Ectodermal cell (in vitro differentiated cells): Measurements from ENCODE around the gene CALB2.
A peak's percentile ranks its signal among the peaks of the same experiment; 100 is the strongest.

Experiments
- H3K27ac ChIP-seq: 2 replicates; pipeline ENCODE4 v1.7.0; 2013; ENCODE audit warnings: mild to moderate bottlenecking, low read depth, low read length; ENCODE audit not compliant: insufficient read depth, poor library complexity, severe bottlenecking
- H3K27me3 ChIP-seq: 2 replicates; pipeline ENCODE4 v1.7.0; 2013; ENCODE audit warnings: mild to moderate bottlenecking, low read length; ENCODE audit not compliant: insufficient read depth, control insufficient read depth, poor library complexity, severe bottlenecking
- H3K36me3 ChIP-seq: one replicate; pipeline ENCODE4 v1.7.0; 2013; ENCODE audit warnings: low read length; ENCODE audit not compliant: control insufficient read depth, insufficient read depth
- H3K4me1 ChIP-seq: one replicate; pipeline ENCODE4 v1.7.0; 2013; ENCODE audit warnings: low read length; ENCODE audit not compliant: control insufficient read depth, insufficient read depth
- H3K4me3 ChIP-seq: 2 replicates; pipeline ENCODE4 v1.7.0; 2013; ENCODE audit warnings: low read depth, low read length, control low read depth; ENCODE audit not compliant: insufficient read depth
- H3K9me3 ChIP-seq: 2 replicates; pipeline ENCODE4 v1.7.0; 2013; ENCODE audit warnings: mild to moderate bottlenecking, low read length, moderate library complexity; ENCODE audit not compliant: control insufficient read depth
- WGBS, 2 experiments: methylation state at CpG; one replicate each; pipeline ENCODE4 v1.1.7; 2013; ENCODE audit warnings: missing lambda C conversion rate in 2 of 2; 5-methylcytosine and 5-hydroxymethylcytosine counted together

Gene CALB2

DNA sequence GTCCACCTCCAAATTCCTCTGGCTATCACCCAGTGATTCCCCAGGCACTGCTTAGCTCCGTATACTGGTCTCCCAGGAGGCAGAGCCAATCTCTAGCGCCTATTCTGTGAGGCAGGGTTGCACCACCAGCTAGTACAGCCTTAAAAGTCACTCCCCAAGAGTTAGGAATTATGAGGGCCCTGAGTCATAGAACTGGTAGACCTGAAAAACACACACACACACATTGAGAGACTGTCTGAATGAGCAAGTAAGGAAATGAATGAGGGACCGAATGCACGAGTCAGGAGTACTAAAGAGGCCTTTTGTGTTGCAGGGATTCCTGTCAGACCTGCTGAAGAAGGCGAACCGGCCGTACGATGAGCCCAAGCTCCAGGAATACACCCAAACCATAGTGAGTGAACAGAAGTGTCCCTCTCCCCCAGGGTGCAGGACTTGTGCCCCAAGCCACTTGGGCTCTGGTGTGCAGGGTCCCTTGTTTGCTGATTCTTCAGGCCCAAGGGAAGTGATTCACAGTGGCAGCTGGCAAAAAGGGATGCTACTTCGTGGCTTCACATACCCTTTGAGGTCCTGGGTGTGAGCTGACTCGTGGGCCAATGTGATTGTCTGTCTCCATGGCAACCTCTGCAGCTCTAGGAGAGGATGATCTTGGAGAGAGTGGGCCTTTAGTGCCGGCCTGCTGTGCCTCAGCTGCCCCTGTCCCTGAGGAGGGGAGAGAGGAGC lies 24.7 kb downstream of the CALB2 start:
- WGBS, 2 experiments = 75 to 79% methylated on average over 11 of the region's 11 CpGs
- peak overlapping the region; percentile 17 for H3K27ac ChIP-seq
- H3K36me3 ChIP-seq = no peaks in the 10 kb centered on the region
- no peaks in the 10 kb centered on the region for H3K27me3 ChIP-seq
- no peaks in the 10 kb centered on the region for H3K9me3 ChIP-seq
- peaks cover 16% of the 10 kb centered on the region for H3K4me1 ChIP-seq
- H3K4me3 ChIP-seq = no peak overlapping the region

DNA sequence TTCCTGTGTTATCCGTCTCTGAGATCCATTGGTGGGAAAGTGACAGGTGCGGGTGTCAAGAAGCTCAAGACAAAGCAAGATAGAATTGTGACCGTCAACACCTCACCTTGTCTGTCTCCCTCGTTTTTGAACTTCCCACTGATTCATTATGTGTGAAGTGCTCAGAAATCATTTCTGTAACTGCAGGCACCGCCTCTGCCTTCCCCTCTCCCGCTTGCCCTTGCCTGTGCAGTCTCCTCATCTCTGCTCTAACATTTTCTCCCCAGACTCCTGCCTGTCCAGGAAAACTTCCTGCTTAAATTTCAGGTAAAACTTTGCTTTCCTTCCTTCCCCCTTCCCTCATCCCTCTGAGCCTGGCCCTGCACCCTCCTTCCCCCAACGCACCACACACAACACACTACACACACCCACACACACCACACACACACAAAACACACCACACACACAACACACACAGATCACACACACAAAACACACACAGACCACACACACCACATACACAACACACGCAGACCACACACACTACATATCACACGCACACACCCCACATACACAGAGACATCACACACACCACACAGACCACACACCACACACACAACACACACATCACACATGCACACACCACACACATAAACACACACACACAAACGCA lies 25.7 kb downstream of the CALB2 start:
- no peaks in the 10 kb centered on the region for H3K36me3 ChIP-seq
- no peaks in the 10 kb centered on the region for H3K27me3 ChIP-seq
- H3K9me3 ChIP-seq = no peaks in the 10 kb centered on the region
- H3K4me1 ChIP-seq = peaks cover 16% of the 10 kb centered on the region
- no peak overlapping the region for H3K4me3 ChIP-seq
- WGBS, 2 experiments = 84 to 88% methylated on average over 10 of the region's 10 CpGs
- H3K27ac ChIP-seq = no peak overlapping the region

DNA sequence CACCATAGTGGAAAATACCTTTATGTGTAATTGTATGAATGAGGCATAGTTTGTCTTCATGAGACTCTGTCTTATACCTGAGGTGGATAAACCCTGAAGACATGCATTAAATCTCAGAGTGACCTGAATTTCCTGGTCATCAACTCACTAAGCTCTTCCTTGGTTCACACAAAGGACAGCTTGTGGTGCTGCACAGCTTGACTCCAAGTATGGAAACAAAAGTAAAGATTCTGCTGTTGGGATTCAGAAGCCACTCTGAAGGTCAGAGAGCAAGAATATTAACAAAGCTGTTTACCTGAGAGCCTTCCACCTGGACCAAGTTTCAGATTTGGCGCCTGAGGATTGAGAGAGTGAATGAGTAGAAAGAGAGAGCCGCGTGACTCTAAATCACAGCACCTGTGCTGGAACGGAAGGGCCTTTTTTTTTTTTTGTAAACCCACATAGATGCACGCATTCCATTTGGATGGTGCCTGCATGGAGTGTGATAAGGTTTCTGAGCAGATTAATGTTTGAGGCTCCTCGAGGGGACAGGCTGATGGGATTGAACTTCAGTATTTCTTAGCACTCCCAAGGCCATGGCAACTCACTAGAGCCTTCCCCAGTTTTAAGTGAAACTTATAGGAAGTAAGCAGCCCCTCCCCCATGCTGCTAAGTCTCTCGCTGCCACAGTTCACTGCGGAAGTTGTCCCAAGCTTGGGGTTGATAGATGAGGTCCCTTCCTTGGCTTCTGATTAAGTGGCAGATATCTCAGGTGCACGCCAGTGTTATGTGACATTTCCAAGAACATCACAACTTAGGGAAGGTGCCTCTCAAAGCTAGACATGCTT lies 28.7 kb downstream of the CALB2 start:
- no peak overlapping the region for H3K4me3 ChIP-seq

DNA sequence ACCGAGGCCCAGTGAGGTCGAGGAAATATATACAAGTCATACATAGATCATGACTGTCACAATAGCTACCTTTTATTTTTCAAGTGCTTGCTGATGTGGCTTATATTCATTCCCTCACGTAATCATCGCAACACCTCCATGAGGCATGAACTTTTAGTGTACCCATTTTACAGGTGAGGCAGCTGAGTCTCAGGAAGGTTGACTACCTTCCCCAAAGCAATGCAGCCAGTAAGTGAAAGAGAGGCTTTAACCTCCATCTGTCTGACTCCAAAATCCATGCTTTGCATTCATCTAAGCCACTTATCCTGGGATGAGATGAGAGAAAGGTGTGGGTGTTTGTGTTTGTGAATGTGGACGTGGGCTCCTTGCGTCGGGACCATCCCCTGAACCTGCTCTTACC lies 30.8 kb downstream of the CALB2 start:
- Histone ChIP-seq H3K9me3 (no peaks in the 10 kb centered on the region), H3K36me3 (no peaks in the 10 kb centered on the region), H3K27me3 (no peaks in the 10 kb centered on the region), H3K4me1 (peaks cover 16% of the 10 kb centered on the region), H3K27ac (no peak overlapping the region), H3K4me3 (no peak overlapping the region)
- WGBS, 2 experiments = 85% methylated on average over 7 of the region's 7 CpGs

More for the DNA sequence above, 28.7 kb downstream of the CALB2 start:
- H3K27ac ChIP-seq = no peak overlapping the region
- no peaks in the 10 kb centered on the region for H3K9me3 ChIP-seq
- no peaks in the 10 kb centered on the region for H3K36me3 ChIP-seq
- no peaks in the 10 kb centered on the region for H3K27me3 ChIP-seq
- 30 to 37% methylated on average over 9 of the region's 9 CpGs for WGBS, 2 experiments
- H3K4me1 ChIP-seq = peaks cover 16% of the 10 kb centered on the region

DNA sequence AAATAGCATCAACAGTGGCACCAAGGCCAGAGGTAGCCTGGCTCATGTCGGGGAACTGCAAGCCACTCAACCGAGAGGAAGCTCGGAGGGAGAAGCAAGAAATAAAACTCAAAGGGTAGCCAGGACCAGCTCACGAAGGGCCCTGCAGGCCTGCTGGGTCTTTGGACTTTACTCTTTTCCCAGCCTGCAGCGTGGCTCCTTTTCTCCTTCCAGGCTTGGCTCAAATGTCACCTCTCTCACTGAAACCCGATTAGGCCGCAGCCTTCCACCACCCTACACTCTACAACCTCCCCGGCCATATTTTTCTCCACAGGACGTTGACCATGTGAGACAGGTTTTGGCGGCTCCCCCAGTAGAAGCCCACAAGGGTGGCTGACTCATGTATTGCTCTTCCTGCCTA lies 38.1 kb downstream of the CALB2 start:
- H3K9me3 ChIP-seq = no peaks in the 10 kb centered on the region
- WGBS, 2 experiments = 84 to 86% methylated on average over 10 of the region's 10 CpGs
- no peaks in the 10 kb centered on the region for H3K27me3 ChIP-seq
- no peaks in the 10 kb centered on the region for H3K4me1 ChIP-seq
- H3K36me3 ChIP-seq = no peaks in the 10 kb centered on the region
- no peak overlapping the region for H3K27ac ChIP-seq
- H3K4me3 ChIP-seq = no peak overlapping the region

DNA sequence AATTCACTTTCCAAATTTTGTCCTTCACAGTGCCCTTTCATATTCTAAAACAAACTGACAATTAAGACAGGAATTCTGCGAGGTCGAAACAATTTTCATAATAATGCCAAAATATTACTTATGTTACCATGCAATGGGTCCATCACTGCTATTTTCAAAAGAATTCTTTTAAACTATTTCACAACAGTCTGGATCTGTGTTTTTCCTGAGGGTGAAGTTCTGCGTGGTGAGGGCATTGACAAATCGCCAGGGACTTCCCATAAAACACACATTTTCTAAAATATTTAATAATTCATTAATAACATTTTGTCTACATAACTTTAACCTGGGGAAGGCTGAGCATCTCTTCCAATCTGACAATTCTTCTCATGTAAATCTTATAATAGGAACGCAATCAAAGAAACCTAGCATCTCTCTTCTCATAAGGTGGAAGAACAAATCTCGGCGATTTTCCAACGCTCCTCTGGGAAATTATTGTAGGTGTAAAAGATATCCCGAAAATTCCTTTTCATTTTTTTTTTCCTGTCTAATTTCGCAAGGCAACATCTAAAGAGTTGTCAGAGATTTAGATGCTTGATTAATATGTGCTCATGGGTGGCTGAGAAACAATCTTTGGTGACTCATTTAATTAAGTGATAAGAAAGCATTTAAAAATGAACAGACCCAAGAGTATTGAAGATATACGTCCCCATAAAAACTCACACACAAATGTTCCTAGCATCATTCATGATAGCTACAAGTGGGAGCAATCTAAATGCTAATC lies 41.5 kb downstream of the CALB2 start:
- no peaks in the 10 kb centered on the region for H3K27me3 ChIP-seq
- H3K4me3 ChIP-seq = no peak overlapping the region
- no peaks in the 10 kb centered on the region for H3K4me1 ChIP-seq
- no peak overlapping the region for H3K27ac ChIP-seq
- WGBS, 2 experiments = 90 to 91% methylated on average over 8 to 11 of the region's 11 CpGs
- H3K36me3 ChIP-seq = no peaks in the 10 kb centered on the region
- no peaks in the 10 kb centered on the region for H3K9me3 ChIP-seq

DNA sequence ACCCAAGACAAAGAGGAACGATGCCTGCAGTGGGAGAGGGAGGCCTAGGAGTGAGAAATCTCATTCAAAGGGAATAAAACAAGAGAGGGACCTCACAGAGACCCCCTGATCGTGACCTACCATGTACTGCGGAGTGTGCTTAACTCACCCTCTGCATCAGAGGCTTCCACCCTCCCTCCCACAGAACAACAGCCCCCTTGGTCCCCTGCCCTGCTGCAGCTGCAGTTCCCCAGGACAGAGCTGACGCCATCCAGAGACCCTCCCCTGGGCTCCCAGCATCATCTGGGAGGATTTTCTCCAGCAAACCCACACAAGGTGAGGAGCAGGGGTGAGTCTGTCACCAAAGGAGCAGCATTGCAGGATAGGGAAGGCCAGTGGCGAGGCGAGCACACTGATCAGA lies 43.5 kb downstream of the CALB2 start:
- Histone ChIP-seq H3K27ac (no peak overlapping the region), H3K4me3 (no peak overlapping the region), H3K27me3 (no peaks in the 10 kb centered on the region), H3K4me1 (no peaks in the 10 kb centered on the region), H3K9me3 (no peaks in the 10 kb centered on the region), H3K36me3 (no peaks in the 10 kb centered on the region)
- WGBS, 2 experiments = 44 to 50% methylated on average over 6 of the region's 6 CpGs

DNA sequence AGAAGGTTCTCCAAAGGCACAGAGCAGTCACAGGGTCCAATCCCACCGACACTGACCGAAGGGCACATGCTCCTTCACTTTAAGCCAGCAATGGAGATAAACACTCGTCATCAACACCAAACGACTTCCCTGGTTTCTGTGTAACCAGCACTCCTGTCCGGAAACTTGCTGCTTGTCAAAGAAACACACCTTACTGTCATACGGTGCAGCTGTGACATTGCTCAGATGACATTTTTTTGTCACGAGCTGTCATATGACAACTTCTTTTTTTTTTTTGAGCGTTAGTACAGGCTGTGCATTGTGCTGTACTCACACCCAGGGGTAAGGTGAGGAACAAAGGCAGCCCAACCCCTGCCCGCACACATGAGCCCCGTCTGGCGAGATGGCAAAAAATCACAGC lies 44.2 kb downstream of the CALB2 start:
- 91 to 94% methylated on average over 11 of the region's 11 CpGs for WGBS, 2 experiments
- H3K9me3 ChIP-seq = no peaks in the 10 kb centered on the region
- no peaks in the 10 kb centered on the region for H3K36me3 ChIP-seq
- no peaks in the 10 kb centered on the region for H3K27me3 ChIP-seq
- no peak overlapping the region for H3K4me3 ChIP-seq
- no peak overlapping the region for H3K27ac ChIP-seq
- no peaks in the 10 kb centered on the region for H3K4me1 ChIP-seq

DNA sequence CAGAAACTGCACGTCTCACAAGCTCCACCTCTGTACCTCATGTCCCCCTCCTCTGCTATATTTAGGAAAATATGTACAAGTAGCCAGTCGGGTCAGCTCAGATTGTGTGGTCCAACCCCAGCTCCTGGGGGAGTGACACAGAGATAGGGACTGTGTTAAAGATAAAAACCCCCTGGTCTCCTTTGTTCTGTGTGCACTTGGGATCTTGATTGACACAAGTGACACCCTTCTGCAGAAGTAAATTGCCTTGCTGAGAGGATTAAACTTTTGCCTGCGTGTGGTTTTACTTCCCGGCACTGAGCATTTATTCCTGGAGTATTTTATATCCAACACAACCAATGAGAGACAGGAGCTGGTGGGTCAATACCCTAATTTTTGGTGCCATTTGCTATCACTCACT lies 45.8 kb downstream of the CALB2 start:
- no peaks in the 10 kb centered on the region for H3K36me3 ChIP-seq
- no peaks in the 10 kb centered on the region for H3K9me3 ChIP-seq
- no peak overlapping the region for H3K4me3 ChIP-seq
- 90 to 97% methylated on average over 4 of the region's 4 CpGs for WGBS, 2 experiments
- no peaks in the 10 kb centered on the region for H3K27me3 ChIP-seq
- H3K27ac ChIP-seq = no peak overlapping the region
- no peaks in the 10 kb centered on the region for H3K4me1 ChIP-seq
